Activated CD4-positive, alpha-beta T cell treated with anti-CD3 and anti-CD28 coated beads, Interleukin-2, amount 50 U/mL, for 1 hour (primary cell): Measurements from ENCODE around the gene HVCN1.
"Not testable (repeated sequence)": the region's sequence is repeated elsewhere in the genome, so short reads cannot be mapped to it uniquely, and the experiment has no call there.

Experiments used
- DNase-seq: peaks from one replicate; pipeline ENCODE4 v3.0.0-alpha.2; 2020

The HVCN1 gene, protein sequence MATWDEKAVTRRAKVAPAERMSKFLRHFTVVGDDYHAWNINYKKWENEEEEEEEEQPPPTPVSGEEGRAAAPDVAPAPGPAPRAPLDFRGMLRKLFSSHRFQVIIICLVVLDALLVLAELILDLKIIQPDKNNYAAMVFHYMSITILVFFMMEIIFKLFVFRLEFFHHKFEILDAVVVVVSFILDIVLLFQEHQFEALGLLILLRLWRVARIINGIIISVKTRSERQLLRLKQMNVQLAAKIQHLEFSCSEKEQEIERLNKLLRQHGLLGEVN

GRCh38 chr12:110688446-110689280, at the start of gene HVCN1:
Gene HVCN1, minus strand, starts transcription at chr12:110689115. Its CDS starts 5,870 bp downstream, at chr12:110683245.
- DNase-seq: peak; percentile 9

- no peak for DNase-seq
Observed at GRCh38 chr12:110737532-110737931, 48.6 kb upstream of the HVCN1 start.

DNA sequence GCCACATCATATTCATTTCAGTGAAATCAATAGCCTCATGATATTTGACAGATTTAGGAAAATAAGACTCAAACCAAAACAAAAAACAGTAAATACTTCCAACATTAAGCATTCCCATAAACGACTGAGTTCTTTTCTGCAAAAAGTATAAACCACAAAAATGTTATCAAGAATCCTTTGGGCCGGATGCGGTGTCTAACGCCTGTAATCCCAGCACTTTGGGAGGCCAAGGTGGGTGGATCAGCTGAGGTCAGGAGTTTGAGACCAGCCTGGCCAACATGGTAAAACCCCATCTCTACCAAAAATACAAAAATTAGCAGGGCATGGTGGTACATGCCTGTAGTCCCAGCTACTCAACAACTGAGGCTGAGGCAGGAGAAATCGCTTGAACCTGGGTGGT, 48.1 kb upstream of the HVCN1 start:
- DNase-seq: not testable (repeated sequence)

GRCh38 chr12:110733900-110734299, 45.0 kb upstream of the HVCN1 start:
- no peak for DNase-seq

- no peak for DNase-seq
Observed at GRCh38 chr12:110733089-110733715, 44.3 kb upstream of the HVCN1 start.

- no peak for DNase-seq
Observed at GRCh38 chr12:110732572-110732971, 43.7 kb upstream of the HVCN1 start.

GRCh38 chr12:110731479-110731878, 42.6 kb upstream of the HVCN1 start:
- DNase-seq: no peak

GRCh38 chr12:110728628-110729027, 39.7 kb upstream of the HVCN1 start:
- DNase-seq: no peak

DNA sequence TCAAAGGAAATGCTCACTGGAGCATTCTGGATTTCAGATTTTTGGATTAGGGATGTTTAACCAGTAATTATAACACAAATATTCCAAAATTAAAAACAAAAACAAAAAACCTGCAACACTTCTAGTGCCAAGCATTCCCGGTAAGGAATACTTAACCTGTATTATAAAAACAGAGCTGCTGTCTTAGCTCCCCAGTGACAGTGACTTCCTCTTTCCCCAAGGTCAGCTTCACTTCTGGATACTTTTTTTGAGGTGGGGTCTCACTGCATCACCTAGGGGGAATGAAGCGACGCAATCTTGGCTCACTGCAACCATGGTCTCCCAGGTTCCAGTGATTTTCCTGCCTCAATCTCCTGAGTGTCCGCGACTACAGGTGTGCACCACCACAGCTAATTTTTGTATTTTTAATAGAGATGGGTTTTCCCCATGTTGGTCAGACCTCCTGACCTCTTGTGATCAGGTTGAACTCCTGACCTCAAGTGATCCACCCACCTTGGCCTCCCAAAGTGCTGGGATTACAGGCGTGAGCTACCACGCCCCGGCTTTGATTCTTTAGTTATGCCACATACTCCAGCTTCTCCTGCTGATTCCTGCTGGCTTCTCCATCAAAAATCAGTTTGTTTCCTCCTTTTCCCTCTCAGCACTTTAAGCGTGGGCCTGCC, 37.9 kb upstream of the HVCN1 start:
- DNase-seq: no peak

DNA sequence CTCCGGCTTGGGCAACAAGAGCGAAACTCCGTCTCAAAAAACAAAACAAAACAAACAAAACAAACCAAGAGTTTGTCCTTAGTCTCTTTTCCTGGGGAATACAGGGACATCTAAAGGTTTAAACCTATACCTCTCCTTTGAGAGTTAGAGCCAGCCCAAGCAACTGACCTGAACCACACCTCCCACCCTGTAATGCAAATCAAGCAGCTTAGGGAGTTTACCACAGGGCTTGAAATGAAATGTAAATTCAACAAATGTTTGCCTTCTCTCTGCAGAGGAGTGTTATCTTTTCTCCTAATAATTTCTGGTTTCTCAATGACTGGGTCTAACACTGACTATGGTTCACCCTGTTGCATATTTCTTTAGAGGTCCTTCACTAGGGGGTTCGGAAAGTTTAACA, 37.1 kb upstream of the HVCN1 start:
- DNase-seq: no peak

DNA sequence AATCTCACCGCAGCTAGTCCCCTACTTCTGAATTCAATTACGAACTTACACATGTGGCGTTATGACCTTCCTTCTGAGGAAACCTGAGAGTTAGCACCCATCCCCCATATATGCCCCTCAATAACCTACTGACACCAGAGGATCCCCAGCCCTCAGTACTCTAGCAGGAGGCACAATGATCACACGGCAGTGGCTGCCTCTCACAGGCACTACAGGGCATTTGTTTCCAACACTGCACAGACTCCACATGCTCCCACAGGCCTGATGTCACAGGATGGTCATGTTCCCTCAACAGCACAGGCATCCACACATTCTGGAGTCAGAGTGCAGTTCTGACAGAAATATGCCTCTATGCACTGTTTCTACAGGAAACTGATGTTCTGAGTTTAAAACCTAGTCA, 36.4 kb upstream of the HVCN1 start:
- DNase-seq: no peak

DNA sequence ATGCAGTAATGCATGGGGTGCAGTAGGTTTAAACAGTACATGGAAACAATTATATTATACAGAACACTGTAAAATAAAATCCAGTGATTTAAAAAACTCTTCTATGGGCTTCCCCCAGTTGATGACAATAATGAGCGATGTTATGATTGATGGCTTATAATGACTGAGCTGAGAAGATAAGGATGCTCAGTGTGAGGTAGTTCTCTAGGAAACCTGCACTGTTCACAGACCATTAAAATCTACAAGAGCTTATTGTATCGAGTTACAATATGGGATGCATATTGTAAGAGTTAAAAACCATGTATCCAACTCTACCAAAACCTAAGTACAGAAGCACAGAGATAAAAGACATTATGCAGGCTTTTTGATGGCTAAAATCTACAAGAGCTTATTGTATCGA, 34.0 kb upstream of the HVCN1 start:
- not testable (repeated sequence) for DNase-seq

DNA sequence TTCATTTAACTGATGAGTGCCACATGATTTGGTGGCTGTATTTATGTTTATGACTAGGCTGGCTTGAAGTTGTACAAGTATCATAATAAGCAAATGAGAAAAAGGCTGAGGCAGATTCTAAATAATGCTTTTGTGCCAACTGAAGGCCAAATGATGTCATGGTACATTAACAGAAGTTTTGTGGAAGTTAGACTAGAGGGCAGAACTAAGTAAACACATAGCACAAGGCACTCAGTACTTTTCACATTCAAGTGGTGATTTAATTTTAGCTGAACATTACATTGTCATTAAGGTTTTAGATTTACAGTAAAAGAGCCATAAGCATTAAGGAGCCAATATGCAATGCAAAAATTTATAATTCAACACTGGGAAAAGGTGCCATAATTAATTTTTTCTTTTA, 32.7 kb upstream of the HVCN1 start:
- no peak for DNase-seq

DNA sequence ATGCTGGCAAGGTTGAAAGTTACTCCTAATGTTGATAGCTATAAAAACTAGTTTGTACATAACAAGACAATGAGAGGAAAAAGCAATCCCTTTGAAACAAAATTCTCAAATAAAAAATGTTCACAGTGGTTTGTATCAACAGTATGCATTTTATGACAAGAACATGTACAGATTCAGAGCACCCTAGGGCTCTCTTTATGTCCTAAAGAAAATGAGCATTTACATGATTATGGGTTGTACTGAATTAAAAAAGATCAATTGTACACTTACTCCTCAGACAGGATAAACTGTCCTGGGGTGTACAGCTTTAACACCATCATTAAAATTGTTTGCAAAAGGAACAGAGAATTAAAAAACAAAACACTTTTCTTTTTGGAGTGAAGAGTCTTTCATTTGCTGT, 31.6 kb upstream of the HVCN1 start:
- DNase-seq: no peak

- DNase-seq: no peak
Observed at GRCh38 chr12:110718222-110718908, 29.4 kb upstream of the HVCN1 start.

- no peak for DNase-seq
Observed at GRCh38 chr12:110717037-110717436, 28.1 kb upstream of the HVCN1 start.

GRCh38 chr12:110708917-110709316, 20.0 kb upstream of the HVCN1 start:
- DNase-seq: no peak

- DNase-seq: no peak
Observed at GRCh38 chr12:110705309-110705708, 16.4 kb upstream of the HVCN1 start.

GRCh38 chr12:110704750-110705149, 15.8 kb upstream of the HVCN1 start:
- no peak for DNase-seq

GRCh38 chr12:110704231-110704630, 15.3 kb upstream of the HVCN1 start:
- no peak for DNase-seq

DNA sequence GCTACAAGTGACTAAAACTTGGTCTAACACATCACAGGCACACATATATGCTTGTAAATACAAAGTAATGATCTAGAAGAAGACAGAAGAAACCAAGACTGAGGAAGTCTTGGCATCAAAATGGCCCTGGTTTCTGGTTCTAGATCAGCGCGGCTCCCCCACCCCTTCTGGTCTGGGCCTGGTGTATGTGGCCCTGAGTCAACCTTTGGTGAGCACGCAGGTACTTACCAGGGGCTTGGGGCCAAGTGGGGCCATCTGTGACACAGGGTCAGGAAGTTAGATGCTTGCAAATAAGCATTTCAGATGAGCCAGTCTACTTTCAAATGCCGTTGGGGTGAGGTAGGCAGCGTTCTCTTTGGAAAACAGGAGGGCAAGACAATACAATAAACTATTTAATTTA, 13.2 kb upstream of the HVCN1 start:
- no peak for DNase-seq

DNA sequence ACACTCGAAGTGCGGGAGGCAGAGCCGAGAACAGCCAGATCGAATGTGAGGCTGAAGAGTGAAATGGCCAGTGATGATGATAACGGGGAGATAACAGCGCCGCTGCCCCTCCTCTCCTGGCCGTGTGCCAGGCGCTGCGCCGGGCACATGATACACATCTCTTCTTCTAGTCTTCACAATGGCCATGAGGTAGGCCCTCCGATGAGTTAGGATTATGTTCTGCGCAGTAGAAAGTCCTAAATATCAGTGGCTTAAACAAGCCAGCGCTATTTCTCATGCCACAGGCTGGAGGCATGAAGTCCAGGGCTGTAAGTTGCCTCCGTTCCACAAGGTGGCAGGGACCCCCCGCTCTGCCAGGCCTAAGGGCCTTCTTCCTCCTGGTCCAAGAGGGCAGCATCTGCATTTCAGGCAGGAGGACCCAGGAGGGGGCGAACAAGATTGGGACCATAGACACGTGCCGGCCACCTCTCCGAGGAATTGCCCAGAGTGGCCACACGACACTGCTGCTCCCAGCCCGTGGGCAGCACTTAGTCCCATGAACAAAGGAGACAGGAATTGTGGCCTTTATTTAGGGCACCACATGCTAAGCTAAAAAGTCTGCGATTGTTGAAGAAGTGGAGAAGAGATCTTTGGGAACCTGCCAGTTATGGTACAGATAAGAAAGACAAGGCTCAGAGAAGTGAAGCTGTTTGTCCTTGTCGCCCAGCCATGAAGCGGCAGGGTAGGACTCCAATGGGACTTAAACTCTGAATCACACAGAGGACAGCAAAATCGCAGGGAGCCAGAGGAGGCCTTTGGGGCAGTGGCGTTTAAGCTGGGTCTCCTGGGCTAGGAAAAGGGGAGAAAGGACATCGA, 10.9 kb upstream of the HVCN1 start:
- DNase-seq: no peak
